GM13976 (cell line): ENCODE measurements around the gene CRYZL1.

ENCODE experiments used
- DNase-seq: peaks from one replicate; pipeline ENCODE4 v3.0.0; 2012; ENCODE audit warnings: low spot score
- CTCF ChIP-seq: IDR thresholded peaks from 2 replicates; pipeline ENCODE4 v1.5.1; 2012; ENCODE audit warnings: borderline replicate concordance, mild to moderate bottlenecking; ENCODE audit not compliant: insufficient read depth; ENCODE audit errors: extremely low read depth, missing control alignments, control extremely low read depth
- in situ Hi-C: fragments of 300-500 bp; cut with MboI; formaldehyde crosslinking; loops from one replicate; pipeline ENCODE4 v1.12.0; 2022; ENCODE audit warnings: low sequenced_read_pairs, mixed read lengths, inconsistent platforms; ENCODE audit not compliant: unreplicated experiment

Gene CRYZL1

GRCh38 chr21:33641352-33642026, at the start of gene CRYZL1:
Gene CRYZL1, minus strand, starts transcription at chr21:33641741. Its CDS starts 10,190 bp downstream, at chr21:33631551.
- DNase-seq, result peak; percentile 96
- peak; percentile 3 for TF ChIP-seq CTCF
- in situ Hi-C loops, result no loop called here

- no peak for DNase-seq
- no peak for TF ChIP-seq CTCF
- in situ Hi-C loops, result no loop called here
These were observed 49.3 kb upstream of the CRYZL1 start for GRCh38 chr21:33690874-33691273.

GRCh38 chr21:33688353-33688752, 46.8 kb upstream of the CRYZL1 start:
- DNase-seq, result no peak
- in situ Hi-C loops, result no loop called here
- no peak for TF ChIP-seq CTCF

- no peak for TF ChIP-seq CTCF
- in situ Hi-C loops, result no loop called here
- DNase-seq, result no peak
These were observed 46.1 kb upstream of the CRYZL1 start for GRCh38 chr21:33687634-33688033.

- TF ChIP-seq CTCF, result no peak
These were observed 44.8 kb upstream of the CRYZL1 start for GRCh38 chr21:33686386-33686785.

GRCh38 chr21:33685613-33686197, 44.2 kb upstream of the CRYZL1 start:
- DNase-seq, result no peak
- no peak for TF ChIP-seq CTCF
- in situ Hi-C loops, result no loop called here

More at GRCh38 chr21:33686386-33686785, 44.8 kb upstream of the CRYZL1 start:
- no peak for DNase-seq
- in situ Hi-C loops, result no loop called here
